ENCODE results near the gene C22orf39. TPM values are rescaled to one million over a fixed set of nuclear protein-coding genes. Genes with fewer than 3 reads are reported as not detected.

The C22orf39 gene
- total RNA-seq, 2 donors from 2014 or later = 57.4 to 85.8 TPM

GRCh38 chr22:19477321-19478044 lies 30.0 kb upstream of the C22orf39 start:
- TF ChIP-seq CTCF (IDR thresholded peaks at IDR 0.05) (no peak), POLR2AphosphoS5 (IDR thresholded peaks at IDR 0.05) (peak; percentile 4)
- Histone ChIP-seq H3K27me3 (replicated peaks; ENCODE audit: insufficient read depth) (no peaks in the 10 kb centered on the region), H3K27ac (peak overlapping the region; percentile 93 to 96), H3K36me3 (peaks cover 0 to under 1% of the 10 kb centered on the region in 2 donors), H3K9me3 (no peaks in the 10 kb centered on the region), H3K4me3 (peak overlapping the region; percentile 71 to 77), H3K4me1 (replicated peaks) (peaks cover 5% of the 10 kb centered on the region)
- WGBS = 24% methylated on average over 5 of the region's 5 CpGs
- DNase-seq (ENCODE audit: low spot score) = no peak
- intact Hi-C loops (cut with DNase I) = loop anchor here (2.0 to 10.0 kb wide), 4 partner anchors 35 to 333 kb away; partner anchors contain the start of genes CLTCL1 and ESS2

DNA sequence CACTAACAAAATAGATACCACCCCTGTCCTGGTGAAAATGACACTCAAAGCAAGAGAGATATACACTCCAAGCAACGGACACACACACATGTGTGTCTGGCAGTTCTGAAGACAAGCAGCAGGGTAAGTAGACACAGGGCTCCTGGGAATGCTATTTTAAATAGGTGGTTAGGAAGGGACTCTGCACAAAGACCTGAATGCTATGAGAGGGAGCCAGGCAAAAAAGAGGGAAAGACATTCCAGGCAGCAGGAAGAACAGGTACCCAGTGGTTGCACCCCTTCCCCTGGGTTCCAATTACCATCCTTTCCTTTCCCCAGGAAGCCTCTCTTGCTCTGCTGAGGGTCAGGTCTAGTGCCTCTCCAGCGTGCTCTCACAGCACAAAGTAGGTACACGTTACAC lies 28.5 kb upstream of the C22orf39 start:
- peak overlapping the region in 1 of 2 donors; percentile 39 for H3K27ac ChIP-seq
- peaks cover 7 to 10% of the 10 kb centered on the region in 2 donors for H3K36me3 ChIP-seq
- H3K4me3 ChIP-seq = no peak overlapping the region
- H3K9me3 ChIP-seq = no peaks in the 10 kb centered on the region
- peaks cover 5% of the 10 kb centered on the region for H3K4me1 ChIP-seq (replicated peaks)
- intact Hi-C loops (cut with DNase I) = loop anchor here (5.0 to 10.0 kb wide), 3 partner anchors 34 to 331 kb away; partner anchors contain the start of genes CLTCL1 and ESS2
- no peak for DNase-seq (ENCODE audit: low spot score)
- 76% methylated on average over 3 of the region's 3 CpGs for WGBS
- TF ChIP-seq POLR2AphosphoS5 (IDR thresholded peaks at IDR 0.05) (no peak), CTCF (IDR thresholded peaks at IDR 0.05) (no peak), POLR2A (IDR thresholded peaks at IDR 0.05) (no peak)
- H3K27me3 ChIP-seq (replicated peaks; ENCODE audit: insufficient read depth) = no peaks in the 10 kb centered on the region

DNA sequence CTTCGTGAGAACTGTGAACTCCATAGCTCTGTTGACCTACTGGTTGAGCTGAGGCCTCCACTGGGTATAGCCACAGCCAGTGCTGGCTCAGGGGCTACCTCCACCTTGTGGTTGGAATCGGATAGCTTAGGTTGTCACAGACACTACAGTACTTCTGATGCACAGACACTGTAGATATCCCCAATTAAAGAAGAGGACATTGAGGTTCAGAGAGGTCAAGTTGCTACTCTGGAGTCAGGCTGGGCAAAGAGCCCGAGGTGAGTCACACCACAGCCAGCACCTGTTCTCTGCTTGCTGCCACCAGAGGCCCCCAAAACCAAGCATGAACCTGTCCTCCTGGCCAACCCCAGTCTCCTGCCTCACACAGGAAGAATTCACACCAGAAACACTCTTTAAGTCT lies 26.1 kb upstream of the C22orf39 start:
- no peak for DNase-seq (ENCODE audit: low spot score)
- Histone ChIP-seq H3K4me1 (replicated peaks) (peaks cover 5% of the 10 kb centered on the region), H3K27me3 (replicated peaks; ENCODE audit: insufficient read depth) (no peaks in the 10 kb centered on the region), H3K36me3 (peaks cover 12 to 27% of the 10 kb centered on the region in 2 donors), H3K9me3 (no peaks in the 10 kb centered on the region), H3K27ac (no peak overlapping the region), H3K4me3 (no peak overlapping the region)
- no peak for TF ChIP-seq POLR2AphosphoS5 (IDR thresholded peaks at IDR 0.05)
- no peak for TF ChIP-seq CTCF (IDR thresholded peaks at IDR 0.05)
- TF ChIP-seq POLR2A (IDR thresholded peaks at IDR 0.05) = no peak
- intact Hi-C loops (cut with DNase I) = loop anchor here (10.0 kb wide), 1 partner anchor 329 kb away; the partner anchor contains the start of gene ESS2
- 66% methylated on average over 3 of the region's 3 CpGs for WGBS

DNA sequence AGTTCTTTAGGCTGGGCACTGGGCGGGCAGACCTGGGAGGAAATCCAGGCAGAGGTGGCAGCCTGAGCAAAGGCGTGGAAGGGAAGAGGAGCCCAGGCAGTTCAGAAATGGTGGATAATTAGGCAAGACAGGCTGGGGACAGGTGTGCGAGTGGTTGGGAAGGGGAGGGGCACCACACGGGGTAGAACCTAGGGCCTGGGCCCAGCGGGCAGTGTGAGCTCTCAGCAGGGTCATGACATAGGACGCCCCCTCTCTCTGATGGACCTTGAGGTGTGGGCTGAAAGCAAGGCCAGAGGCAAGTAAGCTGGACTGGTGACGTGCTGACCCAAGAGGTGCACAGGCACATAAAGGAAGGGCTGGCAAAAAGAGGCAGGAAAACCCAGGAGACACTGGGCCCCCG lies 24.7 kb upstream of the C22orf39 start:
- no peak for DNase-seq (ENCODE audit: low spot score)
- Histone ChIP-seq H3K27me3 (replicated peaks; ENCODE audit: insufficient read depth) (no peaks in the 10 kb centered on the region), H3K27ac (no peak overlapping the region), H3K4me3 (no peak overlapping the region), H3K36me3 (peaks cover 18 to 40% of the 10 kb centered on the region in 2 donors), H3K9me3 (no peaks in the 10 kb centered on the region), H3K4me1 (replicated peaks) (no peaks in the 10 kb centered on the region)
- WGBS = 92% methylated on average over 8 of the region's 8 CpGs
- TF ChIP-seq CTCF (IDR thresholded peaks at IDR 0.05) (no peak), POLR2A (IDR thresholded peaks at IDR 0.05) (no peak), POLR2AphosphoS5 (IDR thresholded peaks at IDR 0.05) (no peak)
- intact Hi-C loops (cut with DNase I) = loop anchor here (10.0 kb wide), 1 partner anchor 327 kb away; the partner anchor contains the start of gene ESS2

All from prostate gland (tissue), 2 donors.